Neural cell (in vitro differentiated cells): ENCODE data around the gene GABRA4. TPM values are rescaled to one million over a fixed set of nuclear protein-coding genes. Genes with fewer than 3 reads are reported as not detected.

Experiments used
- H2AFZ ChIP-seq: fragments of 200-600, 300-800 bp; sonication (generic), shearing (Covaris generic); 2 replicates; pipeline ENCODE4 v1.6.0; 2014; ENCODE audit warnings: low read depth, mild to moderate bottlenecking, antibody characterized with exemption, low read length, moderate library complexity
- H3F3A ChIP-seq: fragments of 200-600 bp; shearing (Covaris generic); 2 replicates; pipeline ENCODE4 v1.6.1; 2016; ENCODE audit warnings: mild to moderate bottlenecking, moderate library complexity, mixed read lengths, antibody characterized with exemption, low read length; ENCODE audit not compliant: insufficient read depth, poor library complexity, severe bottlenecking
- H3K27ac ChIP-seq: fragments of 200-600, 300-800 bp; sonication (generic), shearing (Covaris generic); 2 replicates; pipeline ENCODE4 v1.5.1; 2014; ENCODE audit warnings: mild to moderate bottlenecking, low read length, moderate library complexity
- H3K27me3 ChIP-seq: fragments of 300-800, 200-600 bp; sonication (generic), shearing (Covaris generic); 2 replicates; pipeline ENCODE4 v1.6.0; 2014; ENCODE audit warnings: mild to moderate bottlenecking, low read depth, low read length, moderate library complexity; ENCODE audit not compliant: insufficient read depth
- H3K36me3 ChIP-seq: fragments of 300-800, 200-600 bp; sonication (generic), shearing (Covaris generic); 2 replicates; pipeline ENCODE4 v1.5.1; 2014; ENCODE audit warnings: mild to moderate bottlenecking, antibody characterized with exemption, low read length, moderate library complexity; ENCODE audit not compliant: insufficient read depth
- H3K4me2 ChIP-seq: fragments of 300-800, 200-600 bp; sonication (generic), shearing (Covaris generic); 2 replicates; pipeline ENCODE4 v1.6.0; 2014; ENCODE audit warnings: mild to moderate bottlenecking, low read length
- H3K4me3 ChIP-seq: fragments of 300-800, 200-600 bp; sonication (generic), shearing (Covaris generic); 2 replicates; pipeline ENCODE4 v1.5.1; 2014; ENCODE audit warnings: mild to moderate bottlenecking, low read length, moderate library complexity
- H3K79me2 ChIP-seq: fragments of 200-600 bp; shearing (Covaris generic); replicated peaks from 2 replicates; pipeline ENCODE4 v1.6.0; 2014; ENCODE audit warnings: mild to moderate bottlenecking, low read length, moderate library complexity; ENCODE audit not compliant: insufficient read depth
- H3K9ac ChIP-seq: fragments of 300-800, 200-600 bp; sonication (generic), shearing (Covaris generic); 2 replicates; pipeline ENCODE4 v1.6.1; 2016; ENCODE audit warnings: mild to moderate bottlenecking, low read length, mixed read lengths
- H3K9me2 ChIP-seq: fragments of 200-600 bp; shearing (Covaris generic); 2 replicates; pipeline ENCODE4 v1.6.1; 2016; ENCODE audit warnings: mild to moderate bottlenecking, low read length, mixed read lengths; ENCODE audit not compliant: insufficient read depth
- H3K9me3 ChIP-seq: fragments of 200-600, 300-800 bp; sonication (generic), shearing (Covaris generic); 2 replicates; pipeline ENCODE4 v1.6.1; 2016; ENCODE audit warnings: mild to moderate bottlenecking, mixed run types, low read length, moderate library complexity, mixed read lengths
- H4K20me1 ChIP-seq: fragments of 200-600 bp; shearing (Covaris generic); 2 replicates; pipeline ENCODE4 v1.6.1; 2016; ENCODE audit warnings: mild to moderate bottlenecking, mixed run types; ENCODE audit not compliant: insufficient read depth
- EP300 ChIP-seq: fragments of 450-650 bp; conservative IDR thresholded peaks from 2 replicates; pipeline ENCODE4 v1.6.1; 2014; ENCODE audit warnings: antibody characterized with exemption, mild to moderate bottlenecking, moderate library complexity; ENCODE audit not compliant: poor library complexity, severe bottlenecking
- EZH2 ChIP-seq: fragments of 200-600, 300-800 bp; shearing (Covaris generic), sonication (generic); IDR thresholded peaks from 2 replicates; pipeline ENCODE4 v1.6.1; 2014; ENCODE audit warnings: antibody characterized with exemption, low read length, borderline replicate concordance, mild to moderate bottlenecking; ENCODE audit not compliant: insufficient read depth, poor library complexity, severe bottlenecking
- MXI1 ChIP-seq: fragments of 450-650 bp; conservative IDR thresholded peaks from 2 replicates; pipeline ENCODE4 v1.6.1; 2014; ENCODE audit warnings: antibody characterized with exemption, mild to moderate bottlenecking; ENCODE audit not compliant: poor library complexity, severe bottlenecking
- POLR2AphosphoS5 ChIP-seq: IDR thresholded peaks from 2 replicates; pipeline ENCODE4 v1.6.1; 2012
- RAD21 ChIP-seq: fragments of 450-650 bp; conservative IDR thresholded peaks from 2 replicates; pipeline ENCODE4 v1.6.1; 2014; ENCODE audit warnings: antibody characterized with exemption, mild to moderate bottlenecking, moderate library complexity
- SMC3 ChIP-seq: fragments of 450-650 bp; conservative IDR thresholded peaks from 2 replicates; pipeline ENCODE4 v1.6.1; 2014; ENCODE audit warnings: antibody characterized with exemption, mild to moderate bottlenecking, moderate library complexity; ENCODE audit not compliant: poor library complexity
- TAF1 ChIP-seq: IDR thresholded peaks from 2 replicates; pipeline ENCODE4 v1.6.1; 2012; ENCODE audit warnings: low read depth
- polyA plus RNA-seq: library from polyadenylated mRNA; depleted of rRNA; stranded (reverse); fragments of >200 nt; gene quantifications from 2 replicates; pipeline ENCODE4 v1.2.3, GENCODE V29; 2014
- TF ChIP-seq, protein P1 (sequence below): fragments of 450-650 bp; IDR thresholded peaks from 2 replicates; pipeline ENCODE4 v1.5.1; 2014; ENCODE audit warnings: antibody characterized with exemption, mild to moderate bottlenecking, moderate library complexity; ENCODE audit not compliant: poor library complexity, severe bottlenecking
- TF ChIP-seq, protein P2 (sequence below): IDR thresholded peaks from 2 replicates; pipeline ENCODE4 v1.6.1; 2012; ENCODE audit warnings: borderline replicate concordance

The GABRA4 gene
- polyA plus RNA-seq, 1 donor from 2014 or later: 0.33 TPM

DNA sequence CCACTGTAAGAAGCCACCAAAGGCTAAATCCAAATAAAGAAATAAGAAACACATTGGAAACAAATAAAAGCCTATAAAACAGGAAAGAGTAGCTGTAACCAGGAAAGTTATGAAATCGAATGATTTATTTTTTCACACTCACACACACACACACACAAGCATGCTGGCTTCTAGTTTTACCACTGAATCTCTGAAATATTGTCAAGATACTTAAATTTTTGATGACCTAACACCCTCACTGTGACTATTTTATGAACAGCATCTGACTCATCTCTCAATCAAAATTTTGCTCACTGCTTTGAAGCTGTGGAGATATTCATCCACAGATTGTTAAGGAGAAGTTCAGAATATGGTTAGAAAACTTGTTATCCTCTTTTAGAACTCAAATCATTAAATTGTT is 24.1 kb upstream of the GABRA4 start:
- Histone ChIP-seq H3K36me3 (no peaks in the 10 kb centered on the region), H2AFZ (no peak overlapping the region), H3K4me2 (no peak overlapping the region), H4K20me1 (no peaks in the 10 kb centered on the region), H3K4me3 (no peak overlapping the region), H3F3A (no peaks in the 10 kb centered on the region), H3K9me3 (no peaks in the 10 kb centered on the region), H3K9me2 (no peaks in the 10 kb centered on the region), H3K79me2 (no peaks in the 10 kb centered on the region), H3K27me3 (no peaks in the 10 kb centered on the region), H3K9ac (no peak overlapping the region), H3K27ac (no peak overlapping the region)
- no peak for TF ChIP-seq RAD21
- no peak for TF ChIP-seq TAF1
- TF ChIP-seq MXI1: no peak
- TF ChIP-seq, protein P1, sequence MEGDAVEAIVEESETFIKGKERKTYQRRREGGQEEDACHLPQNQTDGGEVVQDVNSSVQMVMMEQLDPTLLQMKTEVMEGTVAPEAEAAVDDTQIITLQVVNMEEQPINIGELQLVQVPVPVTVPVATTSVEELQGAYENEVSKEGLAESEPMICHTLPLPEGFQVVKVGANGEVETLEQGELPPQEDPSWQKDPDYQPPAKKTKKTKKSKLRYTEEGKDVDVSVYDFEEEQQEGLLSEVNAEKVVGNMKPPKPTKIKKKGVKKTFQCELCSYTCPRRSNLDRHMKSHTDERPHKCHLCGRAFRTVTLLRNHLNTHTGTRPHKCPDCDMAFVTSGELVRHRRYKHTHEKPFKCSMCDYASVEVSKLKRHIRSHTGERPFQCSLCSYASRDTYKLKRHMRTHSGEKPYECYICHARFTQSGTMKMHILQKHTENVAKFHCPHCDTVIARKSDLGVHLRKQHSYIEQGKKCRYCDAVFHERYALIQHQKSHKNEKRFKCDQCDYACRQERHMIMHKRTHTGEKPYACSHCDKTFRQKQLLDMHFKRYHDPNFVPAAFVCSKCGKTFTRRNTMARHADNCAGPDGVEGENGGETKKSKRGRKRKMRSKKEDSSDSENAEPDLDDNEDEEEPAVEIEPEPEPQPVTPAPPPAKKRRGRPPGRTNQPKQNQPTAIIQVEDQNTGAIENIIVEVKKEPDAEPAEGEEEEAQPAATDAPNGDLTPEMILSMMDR: no peak

DNA sequence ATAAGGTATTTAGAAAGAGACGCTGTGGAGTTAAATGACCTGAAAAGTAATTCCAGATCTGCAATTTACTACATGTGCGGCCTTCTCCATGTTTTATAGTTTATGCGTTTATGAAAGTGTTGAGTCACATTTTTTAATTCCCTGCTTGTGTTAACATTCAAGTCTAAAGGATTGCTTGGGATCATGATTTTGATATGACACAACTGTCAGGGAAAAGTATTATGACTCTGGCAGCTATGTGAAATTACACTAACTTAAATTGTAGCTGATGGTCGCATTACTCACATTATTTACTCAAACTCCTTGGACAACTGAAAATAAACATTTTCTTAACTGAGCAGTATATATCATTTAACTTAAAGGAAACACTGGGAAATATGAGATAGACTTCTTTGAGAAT is 23.7 kb upstream of the GABRA4 start:
- no peaks in the 10 kb centered on the region for H3K9me3 ChIP-seq
- no peaks in the 10 kb centered on the region for H3K36me3 ChIP-seq
- H3K4me2 ChIP-seq: no peak overlapping the region
- TF ChIP-seq SMC3: no peak
- no peak for TF ChIP-seq POLR2AphosphoS5
- TF ChIP-seq MXI1: no peak
- no peak for TF ChIP-seq EP300
- TF ChIP-seq, protein P1: no peak
- no peak for TF ChIP-seq TAF1
- H3K27me3 ChIP-seq: no peaks in the 10 kb centered on the region
- H3K4me3 ChIP-seq: no peak overlapping the region
- H3K9ac ChIP-seq: no peak overlapping the region
- no peaks in the 10 kb centered on the region for H3F3A ChIP-seq
- H3K79me2 ChIP-seq: no peaks in the 10 kb centered on the region
- H2AFZ ChIP-seq: no peak overlapping the region
- H4K20me1 ChIP-seq: no peaks in the 10 kb centered on the region
- no peaks in the 10 kb centered on the region for H3K9me2 ChIP-seq
- H3K27ac ChIP-seq: no peak overlapping the region

DNA sequence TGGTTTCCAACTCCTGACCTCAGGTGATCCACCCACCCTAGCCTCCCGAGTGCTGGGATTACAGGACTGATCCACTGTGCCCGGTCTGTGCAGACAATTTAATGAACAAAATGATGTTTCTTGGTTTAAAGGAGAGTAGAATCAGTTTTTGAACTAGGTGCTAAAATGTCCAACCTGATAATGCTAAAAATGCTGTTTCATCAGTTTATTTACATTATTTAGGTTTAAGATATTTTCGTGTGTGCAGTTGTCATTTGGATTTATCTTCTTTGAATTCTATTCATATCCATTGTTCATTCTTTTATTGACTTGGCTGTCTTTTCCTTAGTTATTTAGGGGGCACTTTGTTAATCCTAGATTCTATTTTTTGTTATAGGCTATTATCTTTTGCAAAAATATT is 20.0 kb upstream of the GABRA4 start:
- Histone ChIP-seq H3K4me2 (no peak overlapping the region), H2AFZ (no peak overlapping the region), H3K9me2 (no peaks in the 10 kb centered on the region), H4K20me1 (no peaks in the 10 kb centered on the region), H3F3A (no peaks in the 10 kb centered on the region), H3K27ac (no peak overlapping the region), H3K4me3 (no peak overlapping the region), H3K27me3 (no peaks in the 10 kb centered on the region), H3K9me3 (no peaks in the 10 kb centered on the region), H3K9ac (no peak overlapping the region), H3K79me2 (no peaks in the 10 kb centered on the region), H3K36me3 (no peaks in the 10 kb centered on the region)
- TF ChIP-seq EZH2 (no peak), TAF1 (no peak), RAD21 (no peak), SMC3 (no peak), POLR2AphosphoS5 (no peak), EP300 (no peak), MXI1 (no peak)
- TF ChIP-seq, protein P1: no peak
- TF ChIP-seq, protein P2, sequence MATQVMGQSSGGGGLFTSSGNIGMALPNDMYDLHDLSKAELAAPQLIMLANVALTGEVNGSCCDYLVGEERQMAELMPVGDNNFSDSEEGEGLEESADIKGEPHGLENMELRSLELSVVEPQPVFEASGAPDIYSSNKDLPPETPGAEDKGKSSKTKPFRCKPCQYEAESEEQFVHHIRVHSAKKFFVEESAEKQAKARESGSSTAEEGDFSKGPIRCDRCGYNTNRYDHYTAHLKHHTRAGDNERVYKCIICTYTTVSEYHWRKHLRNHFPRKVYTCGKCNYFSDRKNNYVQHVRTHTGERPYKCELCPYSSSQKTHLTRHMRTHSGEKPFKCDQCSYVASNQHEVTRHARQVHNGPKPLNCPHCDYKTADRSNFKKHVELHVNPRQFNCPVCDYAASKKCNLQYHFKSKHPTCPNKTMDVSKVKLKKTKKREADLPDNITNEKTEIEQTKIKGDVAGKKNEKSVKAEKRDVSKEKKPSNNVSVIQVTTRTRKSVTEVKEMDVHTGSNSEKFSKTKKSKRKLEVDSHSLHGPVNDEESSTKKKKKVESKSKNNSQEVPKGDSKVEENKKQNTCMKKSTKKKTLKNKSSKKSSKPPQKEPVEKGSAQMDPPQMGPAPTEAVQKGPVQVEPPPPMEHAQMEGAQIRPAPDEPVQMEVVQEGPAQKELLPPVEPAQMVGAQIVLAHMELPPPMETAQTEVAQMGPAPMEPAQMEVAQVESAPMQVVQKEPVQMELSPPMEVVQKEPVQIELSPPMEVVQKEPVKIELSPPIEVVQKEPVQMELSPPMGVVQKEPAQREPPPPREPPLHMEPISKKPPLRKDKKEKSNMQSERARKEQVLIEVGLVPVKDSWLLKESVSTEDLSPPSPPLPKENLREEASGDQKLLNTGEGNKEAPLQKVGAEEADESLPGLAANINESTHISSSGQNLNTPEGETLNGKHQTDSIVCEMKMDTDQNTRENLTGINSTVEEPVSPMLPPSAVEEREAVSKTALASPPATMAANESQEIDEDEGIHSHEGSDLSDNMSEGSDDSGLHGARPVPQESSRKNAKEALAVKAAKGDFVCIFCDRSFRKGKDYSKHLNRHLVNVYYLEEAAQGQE: no peak
